DMS 273 (cell line): Measurements from ENCODE around the gene CHN2.
"Not testable (repeated sequence)": the region's sequence is repeated elsewhere in the genome, so short reads cannot be mapped to it uniquely, and the experiment has no call there.

Experiments used
- DNase-seq: peaks from one replicate; lab custom pipeline; 2025; ENCODE audit not compliant: unreplicated experiment; lab: John Stamatoyannopoulos, UW

CHN2 gene

DNA sequence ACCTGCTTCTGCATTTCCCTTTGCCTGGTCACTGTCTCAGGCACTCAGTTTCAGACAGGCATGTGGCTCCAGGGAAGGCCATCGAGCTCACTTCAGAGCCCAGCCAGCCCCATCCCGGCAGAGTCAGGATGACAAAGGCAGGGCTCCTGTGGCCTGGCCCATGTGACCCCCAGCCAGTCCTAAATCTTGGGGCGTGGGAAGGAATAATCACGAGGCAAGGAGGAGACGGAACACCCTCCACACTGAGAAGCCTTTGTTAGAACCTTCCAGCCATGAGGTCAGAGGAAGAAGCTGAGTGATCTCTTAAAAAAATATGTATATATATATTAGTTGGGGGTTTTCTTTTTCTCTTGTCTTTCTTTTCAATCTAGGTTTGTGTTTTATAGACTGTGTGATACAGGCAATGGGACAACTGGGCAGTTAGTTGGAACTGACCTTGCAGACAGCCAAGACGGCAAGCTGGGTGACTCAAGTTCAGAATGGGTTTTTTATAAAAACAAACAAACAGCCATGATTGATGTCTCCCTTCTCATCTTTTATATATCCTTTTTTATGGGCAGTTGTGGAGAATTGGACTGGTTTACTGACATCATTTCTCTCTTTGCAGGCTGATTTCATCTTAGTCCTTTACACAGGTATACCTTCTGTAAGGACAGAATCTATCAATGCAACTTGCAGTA lies 60.8 kb downstream of the CHN2 start:
- no peak for DNase-seq

DNA sequence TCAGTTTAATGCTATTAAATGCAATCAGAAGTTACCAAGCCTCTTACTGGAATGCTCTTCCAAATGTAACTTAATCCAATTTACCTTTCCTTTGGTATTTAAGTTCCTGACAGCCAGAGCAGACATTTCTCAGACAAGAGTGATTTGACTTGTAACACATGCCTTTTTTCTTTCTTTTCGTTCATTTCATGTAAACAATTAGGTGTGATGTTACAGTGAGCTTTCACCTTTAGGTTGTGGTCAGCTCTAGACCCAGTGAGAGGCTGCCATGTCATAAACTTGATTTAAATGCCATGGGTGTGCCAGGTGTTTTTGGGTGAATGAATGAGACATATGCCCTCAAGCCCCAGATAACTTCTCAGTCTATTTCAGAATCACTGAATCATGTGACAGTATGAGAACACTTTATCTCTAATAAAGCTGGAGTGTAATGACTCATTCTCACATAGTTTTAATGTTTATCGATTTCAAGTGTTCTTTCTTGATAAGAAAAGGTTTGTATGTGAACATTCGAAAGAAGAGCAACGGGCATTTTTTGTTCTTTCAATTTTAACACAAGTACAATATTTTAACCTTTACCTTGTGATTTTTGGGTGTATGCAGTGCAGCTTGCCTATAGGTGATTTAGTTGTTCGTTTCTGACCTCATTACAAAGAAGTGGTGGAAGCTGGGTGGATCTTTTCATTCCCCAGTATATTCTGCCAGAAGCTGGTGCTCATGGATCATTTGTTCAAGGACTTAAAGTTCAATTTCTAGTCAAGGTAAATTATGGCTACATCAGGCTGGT lies 61.5 kb downstream of the CHN2 start:
- no peak for DNase-seq

DNA sequence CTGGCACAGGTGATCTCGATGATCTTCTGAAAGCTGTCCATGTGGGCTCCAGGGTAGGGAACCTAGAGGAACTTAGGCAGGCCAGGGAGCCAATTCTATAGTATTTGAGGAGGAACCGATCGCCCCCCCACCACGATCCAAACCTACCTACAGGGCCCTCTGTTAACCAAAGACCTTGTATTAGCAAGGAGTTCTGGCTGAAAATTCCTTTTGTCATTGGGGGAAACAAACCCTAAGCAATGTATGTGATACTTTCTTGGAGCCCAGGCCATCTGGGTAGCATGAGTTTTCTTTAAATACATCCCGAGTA lies 62.1 kb downstream of the CHN2 start:
- DNase-seq: no peak

DNA sequence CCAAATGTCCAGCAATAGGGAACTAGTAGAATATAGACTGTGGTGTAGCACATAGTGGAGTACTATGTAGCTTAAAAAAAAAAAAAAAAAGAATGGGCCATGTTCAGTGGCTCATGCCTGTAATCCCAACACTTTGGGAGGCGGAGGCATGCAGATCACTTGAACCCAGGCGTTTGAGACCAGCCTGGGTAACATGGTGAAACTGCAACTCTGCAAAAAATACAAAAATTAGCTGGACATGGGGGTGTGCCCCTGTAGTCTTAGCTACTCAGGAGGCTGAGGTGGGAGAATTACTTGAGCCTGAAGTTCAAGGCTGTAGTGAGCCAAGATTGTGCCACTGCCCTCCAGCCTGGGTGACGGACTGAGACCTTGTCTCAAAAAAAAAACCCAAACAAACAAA lies 64.4 kb downstream of the CHN2 start:
- DNase-seq: no peak

GRCh38 chr7:29262191-29262917 lies 67.8 kb downstream of the CHN2 start:
- no peak for DNase-seq

DNA sequence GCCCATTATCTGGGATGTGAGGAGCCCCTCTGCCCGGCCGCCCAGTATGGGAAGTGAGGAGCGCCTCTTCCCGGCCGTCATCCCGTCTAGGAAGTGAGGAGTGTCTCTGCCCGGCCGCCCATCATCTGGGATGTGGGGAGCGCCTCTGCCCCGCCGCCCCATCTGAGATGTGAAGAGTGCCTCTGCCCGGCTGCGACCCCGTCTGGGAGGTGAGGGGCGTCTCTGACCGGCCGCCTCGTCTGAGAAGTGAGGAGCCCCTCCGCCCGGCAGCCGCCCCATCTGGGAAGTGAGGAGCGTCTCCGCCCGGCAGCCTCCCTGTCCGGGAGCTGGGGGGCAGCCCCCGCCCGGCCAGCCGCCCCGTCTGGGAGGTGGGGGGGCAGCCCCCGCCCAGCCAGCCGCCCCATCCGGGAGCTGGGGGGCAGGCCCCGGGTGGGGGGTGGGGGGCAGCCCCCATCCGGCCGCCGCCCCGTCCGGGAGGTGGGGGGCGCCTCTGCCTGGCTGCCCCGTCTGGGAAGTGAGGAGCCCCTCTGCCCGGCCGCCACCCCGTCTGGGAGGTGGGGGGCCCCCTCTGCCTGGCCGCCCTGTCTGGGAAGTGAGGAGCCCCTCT lies 69.1 kb downstream of the CHN2 start:
- not testable (repeated sequence) for DNase-seq

GRCh38 chr7:29265208-29265923 lies 70.8 kb downstream of the CHN2 start:
- no peak for DNase-seq

DNA sequence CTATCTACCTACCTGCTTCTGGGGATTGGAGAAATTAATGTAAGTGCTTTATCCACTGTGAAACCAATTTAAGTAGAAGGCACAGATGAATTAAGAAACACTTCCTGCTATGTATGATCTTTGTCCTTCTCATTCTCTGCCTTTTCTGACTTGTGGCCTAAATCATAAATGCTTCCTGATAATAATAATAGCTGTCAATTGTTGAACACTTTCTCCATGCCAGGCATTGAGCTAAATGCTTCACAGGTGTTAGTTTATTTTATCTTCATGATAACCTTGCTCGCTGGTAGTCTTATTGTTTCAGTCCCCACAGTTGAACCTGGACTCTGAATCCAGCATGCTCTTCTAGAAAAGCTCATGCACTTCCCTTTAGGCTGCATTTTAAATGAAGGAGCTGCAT lies 75.4 kb downstream of the CHN2 start:
- DNase-seq: no peak

DNA sequence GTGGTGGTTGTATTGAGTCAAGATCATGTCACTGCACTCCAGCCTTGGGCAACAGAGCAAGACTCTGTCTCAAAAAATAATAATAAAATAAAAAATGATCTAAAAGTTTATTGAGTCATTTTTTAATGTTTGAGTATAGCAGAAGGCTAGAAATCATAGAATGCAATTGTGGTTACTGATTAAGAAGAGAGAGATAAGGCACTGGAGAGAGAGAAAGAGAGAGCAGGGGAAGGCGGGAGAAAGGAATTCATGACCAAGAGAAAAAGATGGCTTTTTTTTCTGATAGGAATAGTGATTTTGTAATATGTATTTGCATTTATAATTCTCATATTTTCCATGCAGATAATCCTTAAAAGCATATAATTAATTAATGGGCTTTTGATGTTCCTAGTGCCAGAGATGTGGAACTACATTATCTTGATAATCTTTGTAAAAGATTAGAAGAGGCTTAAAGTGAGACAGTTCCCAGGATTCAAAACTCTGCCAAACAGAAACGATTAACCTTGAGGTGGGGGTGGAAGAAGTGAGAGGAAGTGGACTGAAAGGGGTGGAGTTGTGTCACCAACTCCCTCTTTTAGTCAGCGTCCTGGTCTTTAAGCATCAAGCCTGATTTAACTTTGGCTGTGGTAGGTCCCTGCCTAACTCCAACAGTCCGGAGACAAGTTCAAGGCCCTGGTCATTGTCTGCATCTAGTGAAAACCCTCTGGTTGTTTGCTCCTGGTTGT lies 76.2 kb downstream of the CHN2 start:
- DNase-seq: no peak

- no peak for DNase-seq
Observed at GRCh38 chr7:29271319-29271658, 76.7 kb downstream of the CHN2 start.

DNA sequence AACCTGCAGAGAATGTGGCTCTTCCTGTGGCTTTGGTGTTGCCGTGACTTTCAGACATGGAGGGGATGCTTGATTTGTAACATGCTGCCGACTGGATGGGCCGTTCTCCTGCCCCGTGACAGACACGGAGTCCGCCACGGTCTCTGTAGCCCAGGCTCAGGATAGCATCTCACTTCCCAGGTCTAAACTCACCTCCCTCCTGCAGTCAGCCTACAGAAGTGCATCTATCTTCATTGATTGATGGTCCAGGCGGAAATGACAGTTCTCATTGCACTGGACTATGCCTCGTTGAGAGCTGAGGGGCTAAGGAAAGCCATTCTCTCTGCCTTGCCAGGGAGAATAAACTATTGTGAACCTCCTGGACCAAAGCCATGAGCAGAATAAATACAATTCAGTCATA lies 77.5 kb downstream of the CHN2 start:
- DNase-seq: no peak

GRCh38 chr7:29274146-29275017 lies 79.8 kb downstream of the CHN2 start:
- peak; percentile 68 for DNase-seq

DNA sequence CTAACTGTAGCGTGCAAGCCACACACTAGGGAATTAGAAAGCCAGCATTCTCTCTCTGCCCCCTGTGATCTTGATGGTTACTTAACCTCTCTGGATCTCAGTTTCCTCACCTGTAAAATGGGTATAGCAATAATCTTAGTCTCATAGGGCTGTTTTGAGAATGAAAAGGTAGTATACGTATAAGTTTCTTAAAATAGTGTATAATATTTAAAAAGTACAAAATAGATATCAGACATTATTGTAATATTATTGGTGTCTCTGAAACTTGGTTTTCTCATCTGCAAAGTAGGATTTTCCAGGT lies 80.4 kb downstream of the CHN2 start:
- no peak for DNase-seq

DNA sequence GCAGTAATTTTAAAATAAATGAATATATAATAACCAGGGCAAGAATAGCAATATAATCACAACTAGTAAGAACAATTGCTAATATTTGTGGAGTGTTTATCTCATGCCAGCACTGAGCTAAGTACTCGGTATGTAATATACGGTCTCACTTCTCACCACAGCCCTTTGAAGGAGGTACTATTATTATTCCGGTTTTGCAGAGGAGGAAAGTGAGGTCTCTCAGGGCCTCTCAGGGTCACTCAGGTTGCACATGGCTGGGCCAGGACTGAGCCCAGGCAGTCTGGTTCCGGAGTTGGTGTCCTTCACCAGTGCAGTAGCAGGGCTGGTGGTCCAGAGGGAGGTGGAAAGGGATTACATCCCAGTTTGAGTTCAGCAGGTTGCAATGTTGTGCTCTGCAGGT lies 80.9 kb downstream of the CHN2 start:
- DNase-seq: no peak

DNA sequence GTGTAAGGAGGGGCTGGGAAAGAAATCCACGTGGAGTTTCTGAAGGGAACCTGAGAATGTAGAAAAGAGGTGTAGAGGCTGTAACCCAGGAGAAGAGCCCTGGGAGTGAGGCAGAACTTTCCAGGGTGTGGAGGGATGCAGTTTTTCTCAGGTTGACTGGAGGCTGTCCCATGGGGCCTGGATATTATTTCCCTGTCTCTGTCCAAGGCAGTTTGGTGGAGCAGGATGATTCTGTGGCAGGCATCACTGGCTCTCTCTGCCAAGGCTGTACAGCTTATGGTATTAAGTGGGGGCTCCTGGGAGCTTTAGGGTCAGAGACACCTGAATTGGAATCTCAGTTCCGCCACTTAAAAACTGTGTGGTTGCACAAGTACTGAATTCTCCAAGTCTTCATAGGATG lies 81.6 kb downstream of the CHN2 start:
- no peak for DNase-seq

DNA sequence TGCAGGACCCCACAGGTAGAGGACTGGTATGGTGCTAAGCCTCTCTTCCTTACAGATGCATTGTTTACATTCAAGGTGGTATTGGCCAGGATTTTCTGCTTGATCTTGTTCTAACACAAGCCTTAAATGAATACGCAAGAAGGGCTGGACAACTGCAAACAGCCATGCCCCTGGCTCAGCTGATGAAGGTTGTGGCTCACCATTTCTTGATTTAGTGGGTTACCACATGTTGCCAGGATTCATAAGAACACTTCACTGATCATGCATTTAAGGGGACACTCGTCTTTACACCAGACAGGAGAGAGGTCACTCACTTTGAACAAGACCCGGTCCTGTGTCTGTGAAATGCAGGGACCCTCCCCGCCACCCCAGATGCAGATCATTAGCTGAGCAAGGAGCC lies 82.2 kb downstream of the CHN2 start:
- DNase-seq: no peak

- no peak for DNase-seq
Observed at GRCh38 chr7:29277436-29278215, 83.1 kb downstream of the CHN2 start.

- peak; percentile 98 for DNase-seq
Observed at GRCh38 chr7:29278337-29279069, 83.9 kb downstream of the CHN2 start.
